Gastroesophageal sphincter (tissue), 4 donors: ENCODE data around the gene ANAPC15. TPM values are rescaled to one million over a fixed set of nuclear protein-coding genes. Genes with fewer than 3 reads are reported as not detected.
"Not testable (repeated sequence)": the region's sequence is repeated elsewhere in the genome, so short reads cannot be mapped to it uniquely, and the experiment has no call there.

Experiments
- ATAC-seq: fragments of 150-250 bp; one replicate; pipeline ENCODE4 v1.9.1; 2016; ENCODE audit warnings: mild to moderate bottlenecking, moderate library complexity
- H3K27ac ChIP-seq, 4 donors: fragments of 200-600 bp; sonication (generic) in 3 of 4; 1 replicate in 3 of 4; 2 replicates in 1 of 4; pipeline ENCODE4 v1.5.1; 2016 to 2019
- H3K27me3 ChIP-seq: fragments of 200-600 bp; sonication (generic); one replicate; pipeline ENCODE4 v1.5.1; 2019
- H3K36me3 ChIP-seq, 2 donors: fragments of 200-600 bp; sonication (generic); one replicate each; pipeline ENCODE4 v1.5.1; 2019; ENCODE audit warnings: control low read depth in 1 of 2
- H3K4me1 ChIP-seq, 3 donors: fragments of 200-600 bp; sonication (generic); 1 replicate in 2 of 3; 2 replicates in 1 of 3; pipeline ENCODE4 v1.5.1; 2016 to 2019; ENCODE audit warnings: control low read depth in 2 of 3
- H3K4me3 ChIP-seq, 2 donors: fragments of 200-600 bp; sonication (generic); one replicate each; pipeline ENCODE4 v1.5.1; 2019; ENCODE audit warnings: mild to moderate bottlenecking in 1 of 2, moderate library complexity in 1 of 2
- H3K9me3 ChIP-seq, 3 donors: fragments of 200-600 bp; sonication (generic); one replicate each; pipeline ENCODE4 v1.5.1; 2017 to 2019; ENCODE audit warnings: control low read depth in 2 of 3
- CTCF ChIP-seq, 4 experiments: fragments of 200-600 bp in 2 of 4; fragments of 450-650 bp in 2 of 4; sonication (generic) in 1 of 4; IDR thresholded peaks; one replicate each; pipeline ENCODE4 v1.5.1; 2017 to 2019; ENCODE audit warnings: antibody characterized with exemption in 4 of 4, mild to moderate bottlenecking in 2 of 4, moderate library complexity in 2 of 4
- EP300 ChIP-seq: sonication (generic); formaldehyde crosslinking; IDR thresholded peaks from one replicate; pipeline ENCODE4 v1.6.1; 2017; ENCODE audit warnings: antibody characterized with exemption, mild to moderate bottlenecking
- POLR2A ChIP-seq, 2 donors: fragments of 450-650 bp; IDR thresholded peaks; one replicate each; pipeline ENCODE4 v1.6.1; 2017; ENCODE audit warnings: antibody characterized with exemption in 2 of 2, mild to moderate bottlenecking in 2 of 2, moderate library complexity in 1 of 2
- POLR2AphosphoS5 ChIP-seq: sonication (generic); formaldehyde crosslinking; IDR thresholded peaks from one replicate; pipeline ENCODE4 v1.6.1; 2017; ENCODE audit warnings: antibody characterized with exemption
- WGBS, 2 donors: methylation state at CpG; one replicate each; pipeline ENCODE4 v1.1.5; 2018; ENCODE audit warnings: low coverage in 1 of 2; 5-methylcytosine and 5-hydroxymethylcytosine counted together
- total RNA-seq, 4 donors: library from RNA; depleted of rRNA; stranded (reverse); fragments of >200 nt; gene quantifications; one replicate each; pipeline ENCODE4 v1.1.0, GENCODE V29; 2016

The ANAPC15 gene
- total RNA-seq, 4 donors from 2014 or later = 37.0 to 55.6 (median 39.1) TPM

- ATAC-seq = no peak
- Histone ChIP-seq H3K36me3 (no peaks in the 10 kb centered on the region), H3K27ac (no peak overlapping the region), H3K27me3 (peaks cover 12% of the 10 kb centered on the region), H3K4me3 (no peak overlapping the region), H3K9me3 (no peaks in the 10 kb centered on the region), H3K4me1 (peaks cover 0 to 10% (median 0%) of the 10 kb centered on the region in 3 donors)
- WGBS, 2 donors = 80% methylated on average over 2 of the region's 11 CpGs; no CpG with 5 or more reads in 1 of the 2 donors
- TF ChIP-seq POLR2A (IDR thresholded peaks at IDR 0.05) (no peak), POLR2AphosphoS5 (no peak), EP300 (no peak), CTCF (IDR thresholded peaks at IDR 0.05) (no peak)
Observed at GRCh38 chr11:72139500-72139899, 27.0 kb upstream of the ANAPC15 start.

GRCh38 chr11:72138821-72139390 lies 26.4 kb upstream of the ANAPC15 start:
- H3K27ac ChIP-seq = no peak overlapping the region
- H3K9me3 ChIP-seq = no peaks in the 10 kb centered on the region
- TF ChIP-seq EP300 (no peak), POLR2A (IDR thresholded peaks at IDR 0.05) (no peak), CTCF (IDR thresholded peaks at IDR 0.05) (no peak), POLR2AphosphoS5 (no peak)
- no peaks in the 10 kb centered on the region for H3K36me3 ChIP-seq
- H3K4me3 ChIP-seq = no peak overlapping the region
- H3K27me3 ChIP-seq = peaks cover 12% of the 10 kb centered on the region
- peaks cover 0 to 6% (median 0%) of the 10 kb centered on the region in 3 donors for H3K4me1 ChIP-seq
- ATAC-seq = no peak
- WGBS, 2 donors = 81% methylated on average over 5 of the region's 12 CpGs; no CpG with 5 or more reads in 1 of the 2 donors

GRCh38 chr11:72136684-72137262 lies 24.3 kb upstream of the ANAPC15 start:
- WGBS, 2 donors = 92% methylated on average over 2 of the region's 4 CpGs; no CpG with 5 or more reads in 1 of the 2 donors
- no peak for ATAC-seq

GRCh38 chr11:72135891-72136683 lies 23.6 kb upstream of the ANAPC15 start:
- ATAC-seq = no peak
- H3K36me3 ChIP-seq = no peaks in the 10 kb centered on the region
- H3K27me3 ChIP-seq = peaks cover 12% of the 10 kb centered on the region
- H3K27ac ChIP-seq = no peak overlapping the region
- TF ChIP-seq POLR2A (IDR thresholded peaks at IDR 0.05) = no peak
- no peak for TF ChIP-seq POLR2AphosphoS5
- TF ChIP-seq EP300 = no peak
- no peak for TF ChIP-seq CTCF (IDR thresholded peaks at IDR 0.05)
- H3K9me3 ChIP-seq = no peaks in the 10 kb centered on the region
- no peaks in the 10 kb centered on the region for H3K4me1 ChIP-seq
- WGBS, 2 donors = 90% methylated on average over 2 to 4 of the region's 14 CpGs
- no peak overlapping the region for H3K4me3 ChIP-seq

More at GRCh38 chr11:72136684-72137262, 24.3 kb upstream of the ANAPC15 start:
- H3K4me3 ChIP-seq = no peak overlapping the region
- no peaks in the 10 kb centered on the region for H3K36me3 ChIP-seq
- peaks cover 0 to 4% (median 0%) of the 10 kb centered on the region in 3 donors for H3K4me1 ChIP-seq
- no peaks in the 10 kb centered on the region for H3K9me3 ChIP-seq
- TF ChIP-seq CTCF (IDR thresholded peaks at IDR 0.05) (no peak), POLR2AphosphoS5 (no peak), EP300 (no peak), POLR2A (IDR thresholded peaks at IDR 0.05) (no peak)
- no peak overlapping the region for H3K27ac ChIP-seq
- peaks cover 12% of the 10 kb centered on the region for H3K27me3 ChIP-seq

- 100% methylated on average over 2 of the region's 4 CpGs; no CpG with 5 or more reads in 1 of the 2 donors for WGBS, 2 donors
Observed at GRCh38 chr11:72135473-72135872, 23.0 kb upstream of the ANAPC15 start, which contains the start of gene FOLR3. Gene FOLR3, plus strand, starts transcription at chr11:72135725. Its CDS starts 228 bp downstream, at chr11:72135953.

More at GRCh38 chr11:72135473-72135872, 23.0 kb upstream of the ANAPC15 start, which contains the start of gene FOLR3:
- not testable (repeated sequence) for H3K36me3 ChIP-seq, H3K9me3 ChIP-seq, H3K27ac ChIP-seq, H3K4me1 ChIP-seq, H3K4me3 ChIP-seq
- peak; percentile 43 for ATAC-seq
- peaks cover 12% of the 10 kb centered on the region for H3K27me3 ChIP-seq
